Activated naive CD8-positive, alpha-beta T cell treated with anti-CD3 and anti-CD28 coated beads for 36 hours (primary cell): ENCODE measurements around the gene STARD13. TPM values are rescaled to one million over a fixed set of nuclear protein-coding genes. Genes with fewer than 3 reads are reported as not detected.
"Not testable (repeated sequence)": the region's sequence is repeated elsewhere in the genome, so short reads cannot be mapped to it uniquely, and the experiment has no call there.

Source experiments
- DNase-seq: peaks from one replicate; pipeline ENCODE4 v3.0.0; 2021
- H3K27ac Mint-ChIP-seq: one replicate; pipeline ENCODE4 v1.8.0; 2022; ENCODE audit warnings: mild to moderate bottlenecking, moderate library complexity, mixed read lengths
- H3K27me3 Mint-ChIP-seq: one replicate; pipeline ENCODE4 v1.8.0; 2022; ENCODE audit warnings: mild to moderate bottlenecking, mixed read lengths
- H3K36me3 Mint-ChIP-seq: one replicate; pipeline ENCODE4 v1.8.0; 2021; ENCODE audit warnings: mild to moderate bottlenecking, mixed read lengths
- H3K4me1 Mint-ChIP-seq: one replicate; pipeline ENCODE4 v1.8.0; 2021; ENCODE audit warnings: mixed read lengths
- H3K4me3 Mint-ChIP-seq: one replicate; pipeline ENCODE4 v1.8.0; 2022; ENCODE audit warnings: mild to moderate bottlenecking, moderate library complexity, mixed read lengths
- H3K9me3 Mint-ChIP-seq: one replicate; pipeline ENCODE4 v1.8.0; 2022; ENCODE audit warnings: mixed read lengths
- total RNA-seq, 2 experiments: library from RNA; stranded (reverse); gene quantifications; one replicate each; pipeline ENCODE4 v1.2.3, GENCODE V29; 2021

The STARD13 gene
- total RNA-seq, 2 experiments from 2014 or later: 0.23 TPM; not detected in 1

DNA sequence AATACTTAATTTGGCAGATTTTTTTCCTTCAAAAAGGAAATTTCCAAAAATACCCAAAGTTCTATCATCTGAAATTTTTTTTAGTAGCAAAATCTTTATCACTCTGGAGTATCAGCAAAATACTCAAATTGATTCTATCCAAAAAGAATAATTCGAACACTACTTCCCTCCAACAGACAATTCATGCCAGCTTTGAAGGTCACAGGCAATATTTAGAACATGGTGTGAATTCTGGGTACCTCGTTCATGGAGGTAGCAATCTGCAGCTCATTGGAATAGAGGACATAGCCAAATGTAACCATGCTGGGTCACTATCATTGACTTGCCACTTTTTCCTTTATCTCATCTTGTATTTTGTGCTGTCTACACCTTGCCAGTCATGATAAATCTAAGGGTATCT, 119.8 kb downstream of the STARD13 start:
- H3K4me1 Mint-ChIP-seq: no peaks in the 10 kb centered on the region
- H3K4me3 Mint-ChIP-seq: no peak overlapping the region
- H3K36me3 Mint-ChIP-seq: no peaks in the 10 kb centered on the region
- peaks cover 4% of the 10 kb centered on the region for H3K9me3 Mint-ChIP-seq
- no peak overlapping the region for H3K27ac Mint-ChIP-seq
- H3K27me3 Mint-ChIP-seq: peaks cover 12% of the 10 kb centered on the region
- DNase-seq: no peak

DNA sequence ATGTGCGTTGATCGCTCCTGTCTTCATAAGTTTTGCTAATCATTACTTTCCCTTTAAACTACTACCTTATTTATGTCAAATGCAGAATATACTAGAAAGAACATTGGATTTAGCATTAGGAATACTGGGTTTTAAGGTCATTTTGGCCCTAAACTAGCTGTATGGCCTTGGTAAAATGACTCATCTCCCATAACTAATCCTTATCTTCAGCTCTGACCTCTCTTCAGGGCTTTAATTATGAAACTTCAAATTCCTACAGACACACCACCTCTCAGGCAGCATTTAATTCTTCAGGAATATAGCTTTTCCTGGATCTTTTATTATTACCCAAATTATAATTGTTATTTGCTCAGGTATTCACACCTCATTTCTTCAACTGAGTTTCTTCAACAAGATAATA, 121.2 kb downstream of the STARD13 start:
- Mint-ChIP-seq H3K27me3 (peaks cover 7% of the 10 kb centered on the region), H3K27ac (no peak overlapping the region), H3K4me1 (no peaks in the 10 kb centered on the region), H3K36me3 (no peaks in the 10 kb centered on the region), H3K9me3 (peaks cover 4% of the 10 kb centered on the region), H3K4me3 (no peak overlapping the region)
- DNase-seq: no peak

DNA sequence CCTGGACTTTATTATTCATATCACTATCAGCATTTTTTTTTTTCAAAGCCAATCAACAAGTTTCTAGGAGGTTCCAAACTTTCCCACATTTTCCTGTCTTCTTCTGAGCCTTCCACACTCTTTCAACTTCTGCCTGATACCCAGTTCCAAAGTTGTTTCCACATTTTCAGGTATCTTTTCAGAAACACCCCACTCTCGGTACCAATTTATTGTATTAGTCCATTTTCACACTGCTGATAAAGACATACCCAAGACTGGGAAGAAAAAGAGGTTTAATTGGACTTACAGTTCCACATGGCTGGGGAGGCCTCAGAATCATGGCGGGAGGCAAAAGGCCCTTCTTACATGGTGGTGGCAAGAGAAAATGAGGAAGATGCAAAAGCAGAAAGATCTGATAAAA, 122.8 kb downstream of the STARD13 start:
- H3K4me3 Mint-ChIP-seq, H3K27ac Mint-ChIP-seq, H3K9me3 Mint-ChIP-seq, H3K4me1 Mint-ChIP-seq, DNase-seq, H3K36me3 Mint-ChIP-seq: not testable (repeated sequence)
- peaks cover 11% of the 10 kb centered on the region for H3K27me3 Mint-ChIP-seq

DNA sequence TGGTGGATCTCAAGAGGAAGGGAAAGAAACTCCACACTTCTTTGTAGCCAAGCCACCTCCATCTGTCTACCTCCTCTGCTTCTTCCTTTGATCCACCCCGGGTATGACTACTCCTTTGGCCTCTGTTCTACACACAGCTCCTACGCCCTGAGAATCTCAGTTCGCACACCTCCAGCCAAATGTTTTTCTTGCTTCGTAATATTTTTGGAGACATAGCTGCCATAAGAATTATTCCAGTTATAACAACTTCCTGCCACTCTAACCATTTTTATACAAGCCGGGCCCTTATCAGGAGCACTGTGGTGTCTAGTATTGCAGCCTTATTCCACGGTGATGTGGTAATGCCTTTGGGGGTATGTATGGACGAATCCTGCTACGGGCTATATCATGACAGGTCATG, 126.7 kb downstream of the STARD13 start:
- Mint-ChIP-seq H3K27me3 (peaks cover 7% of the 10 kb centered on the region), H3K4me1 (no peaks in the 10 kb centered on the region), H3K36me3 (no peaks in the 10 kb centered on the region), H3K27ac (no peak overlapping the region), H3K9me3 (peaks cover 4% of the 10 kb centered on the region), H3K4me3 (no peak overlapping the region)
- DNase-seq: no peak

DNA sequence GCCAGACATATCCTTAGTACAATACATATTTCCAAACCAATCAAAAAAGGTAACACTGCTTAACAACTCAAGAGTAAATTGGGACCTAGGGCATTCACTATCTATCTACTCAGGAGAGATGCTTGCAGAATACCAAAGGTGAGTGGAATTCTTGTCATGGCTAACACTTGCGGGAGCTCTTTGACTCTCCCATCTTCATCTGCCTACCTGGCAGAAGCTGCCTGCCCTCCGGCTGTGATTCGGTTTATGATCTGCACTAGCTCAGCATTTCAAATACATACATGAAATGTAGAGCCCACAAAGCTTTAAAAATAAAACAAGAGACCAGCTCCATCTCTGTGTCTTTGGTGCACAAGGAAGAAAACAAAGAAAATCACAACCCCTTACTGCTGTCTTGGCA, 127.3 kb downstream of the STARD13 start:
- Mint-ChIP-seq H3K27ac (no peak overlapping the region), H3K4me1 (no peaks in the 10 kb centered on the region), H3K9me3 (peaks cover 4% of the 10 kb centered on the region), H3K27me3 (peaks cover 10% of the 10 kb centered on the region), H3K4me3 (no peak overlapping the region), H3K36me3 (no peaks in the 10 kb centered on the region)
- DNase-seq: no peak

DNA sequence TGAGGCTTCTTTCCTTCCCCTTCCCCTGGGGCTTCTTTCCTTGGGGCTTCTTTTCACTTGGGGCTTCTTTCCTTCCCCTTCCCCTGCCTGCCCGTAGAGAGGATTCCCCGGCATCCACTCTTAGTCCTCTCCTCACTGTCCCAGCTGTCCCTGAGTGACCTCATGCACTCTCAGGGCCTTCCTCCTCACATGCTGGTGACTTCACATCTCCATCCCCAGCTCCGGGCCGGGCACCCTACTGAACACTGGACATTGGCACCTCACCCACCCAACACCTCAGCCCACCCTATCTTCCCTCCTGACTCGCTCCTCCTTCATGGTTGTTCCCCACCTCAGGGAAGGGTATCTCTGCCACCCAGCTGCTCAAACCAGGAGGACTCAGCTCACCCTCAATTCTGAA, 130.6 kb downstream of the STARD13 start:
- DNase-seq: no peak
- Mint-ChIP-seq H3K27me3 (peaks cover 20% of the 10 kb centered on the region), H3K4me1 (no peaks in the 10 kb centered on the region), H3K9me3 (no peaks in the 10 kb centered on the region), H3K36me3 (no peaks in the 10 kb centered on the region), H3K27ac (no peak overlapping the region), H3K4me3 (no peak overlapping the region)

DNA sequence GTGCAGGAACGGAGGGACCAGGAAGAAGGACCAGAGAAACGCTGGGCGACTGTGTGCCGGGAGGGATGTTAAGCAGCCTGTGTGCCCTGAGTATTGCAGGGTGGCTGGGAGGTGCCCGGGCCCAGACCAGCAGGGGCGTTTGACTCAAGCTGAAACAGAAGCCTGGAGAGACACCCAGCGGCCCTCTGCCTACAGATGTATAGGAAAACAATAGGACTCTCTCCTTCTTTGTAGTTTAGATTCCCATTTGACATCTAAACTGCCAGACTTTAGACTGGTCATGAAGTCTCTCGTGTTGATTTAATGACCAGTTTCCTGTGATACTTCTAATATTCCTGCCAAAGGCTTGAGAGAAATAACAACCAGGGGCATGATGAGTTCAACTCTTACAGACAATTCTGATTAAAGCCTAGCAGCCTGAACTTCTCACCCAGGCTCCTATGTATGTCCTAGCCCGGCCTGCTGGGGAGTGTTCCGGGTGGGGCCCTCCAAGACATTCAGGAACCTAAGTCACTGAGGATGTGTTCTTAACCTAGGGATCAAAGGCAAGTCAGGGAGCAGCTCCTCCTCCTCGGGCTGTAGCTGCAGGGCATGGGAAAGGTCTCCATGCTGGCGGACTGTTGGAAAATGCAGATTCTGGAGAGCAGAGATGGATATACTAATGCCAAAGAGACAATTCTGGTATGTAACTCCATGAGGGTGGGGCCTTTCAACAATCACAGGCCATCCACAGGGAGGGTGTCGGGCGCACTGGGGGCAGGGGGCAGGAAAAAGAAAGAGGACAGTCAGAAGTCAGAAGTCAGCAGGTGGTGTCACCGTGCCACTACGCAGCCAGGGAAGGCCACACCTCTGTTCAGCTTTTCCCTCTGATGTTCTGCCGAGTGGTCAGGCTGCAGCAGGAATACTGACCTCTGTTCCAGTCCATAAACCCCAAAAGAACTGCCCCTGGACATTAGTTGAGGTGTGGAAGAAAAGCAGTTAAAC, 131.8 kb downstream of the STARD13 start:
- peaks cover 16% of the 10 kb centered on the region for H3K27me3 Mint-ChIP-seq
- H3K4me3 Mint-ChIP-seq: no peak overlapping the region
- peaks cover 2% of the 10 kb centered on the region for H3K4me1 Mint-ChIP-seq
- DNase-seq: no peak
- no peaks in the 10 kb centered on the region for H3K9me3 Mint-ChIP-seq
- no peaks in the 10 kb centered on the region for H3K36me3 Mint-ChIP-seq
- H3K27ac Mint-ChIP-seq: no peak overlapping the region

DNA sequence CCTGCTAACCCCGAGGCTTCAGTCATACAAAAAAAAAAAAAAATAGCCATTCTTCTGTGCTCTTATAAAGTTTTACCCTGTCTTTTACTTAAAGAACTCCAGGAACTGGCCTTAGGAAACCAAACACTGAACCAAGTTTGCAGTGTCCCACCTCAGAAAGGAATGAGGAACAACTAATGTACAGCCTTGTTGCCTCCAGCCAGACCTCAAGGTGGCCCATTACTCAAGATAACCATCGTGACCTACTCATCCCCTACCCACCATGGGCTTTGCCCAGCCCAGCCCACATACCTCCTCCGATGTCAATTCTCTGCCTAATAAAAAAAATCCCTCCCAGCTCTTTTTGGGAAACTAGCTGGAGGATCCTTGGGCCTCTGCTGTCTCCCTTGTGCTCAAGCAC, 133.2 kb downstream of the STARD13 start:
- no peaks in the 10 kb centered on the region for H3K36me3 Mint-ChIP-seq
- DNase-seq: no peak
- H3K4me3 Mint-ChIP-seq: no peak overlapping the region
- H3K9me3 Mint-ChIP-seq: no peaks in the 10 kb centered on the region
- H3K27ac Mint-ChIP-seq: no peak overlapping the region
- H3K27me3 Mint-ChIP-seq: peaks cover 20% of the 10 kb centered on the region
- peaks cover 2% of the 10 kb centered on the region for H3K4me1 Mint-ChIP-seq

DNA sequence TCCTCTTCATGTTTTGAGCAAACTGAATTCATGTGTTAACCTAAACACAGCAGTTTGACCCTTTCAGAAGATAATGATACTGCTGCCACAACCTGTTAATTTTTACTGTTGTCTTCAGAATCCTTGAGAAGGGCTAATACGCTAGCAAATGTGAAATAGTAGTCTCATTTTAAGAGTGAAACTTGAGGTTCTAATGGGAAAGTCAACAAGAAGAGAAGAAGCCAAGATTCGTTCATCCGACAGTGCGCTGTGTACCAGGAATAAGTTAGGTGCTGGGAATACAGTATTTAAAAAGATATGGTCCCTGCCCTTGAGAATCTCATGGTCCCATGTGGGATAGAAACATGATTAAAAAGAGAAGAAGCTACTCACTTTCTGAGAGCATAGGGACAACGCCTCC, 134.9 kb downstream of the STARD13 start:
- Mint-ChIP-seq H3K36me3 (no peaks in the 10 kb centered on the region), H3K27ac (no peak overlapping the region), H3K4me3 (no peak overlapping the region), H3K27me3 (peaks cover 20% of the 10 kb centered on the region), H3K4me1 (peaks cover 5% of the 10 kb centered on the region), H3K9me3 (no peaks in the 10 kb centered on the region)
- no peak for DNase-seq

DNA sequence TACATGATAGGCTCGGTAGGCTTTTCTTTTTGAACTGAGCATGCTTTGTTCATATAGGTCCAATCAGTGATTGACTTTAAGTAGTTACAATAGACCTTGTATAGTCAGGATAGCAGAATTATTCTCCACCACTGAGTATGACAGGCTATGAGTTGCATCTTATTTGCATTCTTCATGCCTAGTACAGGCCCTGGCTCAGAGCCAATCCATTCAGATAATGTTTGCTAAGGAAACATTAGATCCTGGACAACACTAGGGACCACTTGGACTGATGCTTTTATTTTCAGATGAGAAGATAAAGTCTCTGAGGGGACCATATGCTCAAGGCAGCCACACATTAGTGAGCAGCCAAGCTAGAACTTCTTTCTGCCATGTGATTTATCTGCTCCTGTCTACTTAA, 135.4 kb downstream of the STARD13 start:
- Mint-ChIP-seq H3K27me3 (peaks cover 20% of the 10 kb centered on the region), H3K27ac (no peak overlapping the region), H3K9me3 (no peaks in the 10 kb centered on the region), H3K4me3 (no peak overlapping the region), H3K36me3 (no peaks in the 10 kb centered on the region), H3K4me1 (peaks cover 5% of the 10 kb centered on the region)
- no peak for DNase-seq

DNA sequence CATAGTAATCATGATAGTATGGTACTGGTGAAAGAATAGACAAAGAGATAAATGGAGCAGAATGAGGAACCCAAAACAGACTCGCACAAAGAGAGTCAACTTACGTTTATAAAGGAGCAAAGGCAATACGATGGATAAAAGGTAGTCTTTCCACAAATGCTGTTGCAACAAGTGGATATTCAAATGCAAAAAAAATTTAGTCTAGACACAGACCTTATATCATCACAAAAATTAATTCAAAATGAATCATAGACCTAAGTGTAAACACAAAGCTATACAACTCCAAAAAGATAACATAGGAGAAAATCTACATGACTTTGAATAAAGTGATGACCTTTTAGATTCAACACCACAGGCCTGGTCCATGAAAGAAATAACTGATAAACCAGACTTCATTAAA, 137.7 kb downstream of the STARD13 start:
- Mint-ChIP-seq H3K36me3 (no peaks in the 10 kb centered on the region), H3K27ac (no peak overlapping the region), H3K9me3 (peaks cover 3% of the 10 kb centered on the region), H3K4me1 (peaks cover 5% of the 10 kb centered on the region), H3K27me3 (peaks cover 28% of the 10 kb centered on the region), H3K4me3 (no peak overlapping the region)
- DNase-seq: no peak

DNA sequence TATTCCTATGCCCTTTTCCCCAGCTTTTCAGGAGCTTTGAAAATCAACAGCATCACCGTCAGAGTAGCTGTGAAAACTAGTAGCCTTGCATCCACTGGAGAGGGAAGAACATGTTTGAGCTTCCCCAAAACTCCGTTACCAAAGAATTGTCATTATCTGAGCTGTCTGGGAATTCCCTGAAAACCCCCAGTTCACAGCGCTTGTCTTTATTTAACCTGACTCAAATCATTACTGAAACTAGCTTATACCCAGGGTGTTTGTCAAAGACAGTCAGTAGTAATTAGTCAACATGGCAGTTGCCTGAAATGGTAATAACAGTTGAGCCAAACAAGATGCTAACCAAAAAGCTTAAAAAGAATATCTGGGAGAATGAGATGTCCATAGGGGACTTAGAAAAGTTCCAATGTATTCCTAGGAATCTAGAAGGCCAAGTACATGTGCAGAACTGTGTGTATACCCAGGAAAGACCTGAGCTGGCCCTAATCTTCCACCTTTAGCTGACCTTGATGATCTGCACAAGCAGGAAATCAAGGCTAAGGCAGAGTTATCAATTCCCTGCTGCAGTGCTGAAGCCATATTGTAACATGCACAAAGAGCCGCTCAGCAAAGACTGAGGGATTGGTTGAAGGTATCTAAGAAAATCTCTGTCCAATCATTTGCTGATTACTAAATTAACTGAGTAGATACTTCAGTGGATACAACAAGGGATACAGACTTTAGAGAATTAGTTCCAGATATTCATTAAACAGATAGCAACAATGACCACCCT, 138.5 kb downstream of the STARD13 start:
- Mint-ChIP-seq H3K27me3 (peaks cover 28% of the 10 kb centered on the region), H3K4me1 (peaks cover 5% of the 10 kb centered on the region), H3K36me3 (no peaks in the 10 kb centered on the region), H3K4me3 (no peak overlapping the region), H3K27ac (no peak overlapping the region), H3K9me3 (peaks cover 3% of the 10 kb centered on the region)
- no peak for DNase-seq

DNA sequence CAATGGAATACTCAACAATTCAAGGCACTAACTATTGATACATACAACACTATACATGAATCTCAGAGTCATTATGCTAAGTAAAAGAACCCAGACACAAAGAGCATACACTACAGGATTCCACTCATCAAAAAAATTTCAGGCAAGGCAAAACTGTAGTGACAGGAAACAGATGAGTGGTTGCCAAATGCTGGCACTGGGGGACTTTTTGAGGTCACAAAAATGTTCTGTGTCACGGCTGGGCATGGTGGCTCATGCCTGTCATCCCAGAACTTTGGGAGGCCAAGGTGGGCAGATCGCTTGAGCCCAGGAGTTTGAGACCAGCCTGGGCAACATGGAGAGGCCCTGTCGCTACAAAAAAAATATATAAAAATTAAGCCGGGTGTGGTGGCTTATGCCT, 139.9 kb downstream of the STARD13 start:
- H3K4me1 Mint-ChIP-seq: peaks cover 5% of the 10 kb centered on the region
- H3K4me3 Mint-ChIP-seq: no peak overlapping the region
- H3K36me3 Mint-ChIP-seq: no peaks in the 10 kb centered on the region

DNA sequence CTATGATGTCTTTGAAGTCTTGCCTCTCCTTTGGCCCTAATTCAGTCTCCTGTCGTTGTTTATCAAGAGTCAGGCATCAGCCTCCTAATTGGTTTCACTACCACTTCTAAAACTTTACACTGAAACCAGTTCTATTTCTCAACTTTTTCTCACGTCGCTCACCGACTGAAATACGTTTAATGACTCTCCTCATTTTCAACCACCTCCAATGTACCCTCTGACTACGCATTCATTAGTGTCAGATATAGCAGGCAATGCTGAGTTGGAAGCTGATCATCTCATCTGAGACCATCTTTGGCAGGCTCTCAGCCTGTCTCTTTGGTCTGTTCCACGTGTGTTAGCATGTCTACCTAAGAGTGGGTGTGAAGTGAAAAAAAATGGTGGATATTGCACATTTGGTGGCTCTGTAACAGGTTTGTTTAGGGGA, 141.2 kb downstream of the STARD13 start:
- no peak overlapping the region for H3K4me3 Mint-ChIP-seq
- H3K27ac Mint-ChIP-seq: no peak overlapping the region
- H3K36me3 Mint-ChIP-seq: no peaks in the 10 kb centered on the region
- no peak for DNase-seq
- H3K4me1 Mint-ChIP-seq: peaks cover 5% of the 10 kb centered on the region
- peaks cover 3% of the 10 kb centered on the region for H3K9me3 Mint-ChIP-seq
- H3K27me3 Mint-ChIP-seq: peaks cover 17% of the 10 kb centered on the region

More for the DNA sequence above, 139.9 kb downstream of the STARD13 start:
- Mint-ChIP-seq H3K27ac (no peak overlapping the region), H3K9me3 (peaks cover 3% of the 10 kb centered on the region), H3K27me3 (peaks cover 20% of the 10 kb centered on the region)
- DNase-seq: no peak

DNA sequence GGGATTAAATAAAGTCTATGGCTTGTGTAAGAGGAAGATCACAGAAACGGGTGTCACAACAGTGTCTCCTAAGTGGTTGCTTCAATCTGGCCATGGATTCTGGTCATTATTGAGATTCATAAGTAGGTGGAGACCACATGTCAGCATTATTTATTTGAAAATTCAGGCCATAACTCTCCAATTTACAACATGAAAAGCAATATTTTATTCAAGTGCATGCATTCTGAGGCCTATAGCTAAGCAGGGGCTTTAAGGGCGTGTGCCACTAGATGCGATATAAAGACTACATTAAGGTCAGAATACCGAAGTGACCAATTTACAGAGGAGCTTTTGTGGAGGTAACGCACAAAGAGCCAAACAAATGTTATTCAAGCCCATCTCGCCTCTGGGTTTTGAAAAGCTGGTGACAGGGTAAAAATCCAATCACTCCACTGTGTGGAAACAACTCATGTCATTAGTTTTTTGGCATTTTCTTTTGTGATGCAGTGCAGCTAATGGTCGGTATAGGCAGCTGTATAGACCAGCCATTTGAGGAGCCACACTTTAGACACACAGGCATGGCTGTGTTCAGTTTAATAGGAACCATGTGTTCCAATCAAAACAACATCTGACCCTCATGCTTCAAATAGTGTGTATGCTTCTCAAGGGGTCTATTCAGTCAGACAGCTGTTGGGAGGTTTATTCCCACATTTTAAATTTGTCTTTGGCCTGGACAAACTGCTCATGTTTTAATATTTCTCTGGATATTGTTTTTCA, 145.6 kb downstream of the STARD13 start:
- peaks cover 12% of the 10 kb centered on the region for H3K27me3 Mint-ChIP-seq
- DNase-seq: no peak

More for the DNA sequence above, 145.6 kb downstream of the STARD13 start:
- Mint-ChIP-seq H3K36me3 (no peaks in the 10 kb centered on the region), H3K4me3 (no peak overlapping the region), H3K9me3 (peaks cover 4% of the 10 kb centered on the region), H3K27ac (no peak overlapping the region), H3K4me1 (peaks cover 1% of the 10 kb centered on the region)
